NCI-H1092 treated with DMSO at 0.1 percent for 48 hours (cell line): Measurements from ENCODE around the gene UBL4A.

Source experiments
- DNase-seq: peaks from one replicate; lab custom pipeline; 2025; lab: John Stamatoyannopoulos, UW

Gene UBL4A

DNA sequence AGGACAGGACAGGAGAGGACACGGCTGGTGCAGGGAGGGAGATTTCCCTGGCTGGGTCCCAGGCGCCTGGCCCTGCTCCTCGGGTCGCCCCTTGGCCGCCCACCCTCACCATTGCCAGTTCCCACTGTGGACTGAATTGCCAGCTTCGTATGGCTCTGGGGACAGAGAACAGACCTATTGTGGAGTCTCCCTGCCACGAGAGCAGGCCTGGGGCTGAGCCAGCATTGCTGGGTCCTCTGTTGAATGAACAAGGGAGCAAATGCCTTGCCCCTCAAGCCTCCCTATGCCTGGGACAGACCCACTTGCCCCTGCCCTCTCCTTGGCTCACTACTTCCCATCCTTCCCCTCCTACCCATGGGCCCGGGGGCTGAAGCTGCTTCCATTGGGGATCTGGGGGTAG, 24.0 kb downstream of the UBL4A start:
- DNase-seq, result no peak

DNA sequence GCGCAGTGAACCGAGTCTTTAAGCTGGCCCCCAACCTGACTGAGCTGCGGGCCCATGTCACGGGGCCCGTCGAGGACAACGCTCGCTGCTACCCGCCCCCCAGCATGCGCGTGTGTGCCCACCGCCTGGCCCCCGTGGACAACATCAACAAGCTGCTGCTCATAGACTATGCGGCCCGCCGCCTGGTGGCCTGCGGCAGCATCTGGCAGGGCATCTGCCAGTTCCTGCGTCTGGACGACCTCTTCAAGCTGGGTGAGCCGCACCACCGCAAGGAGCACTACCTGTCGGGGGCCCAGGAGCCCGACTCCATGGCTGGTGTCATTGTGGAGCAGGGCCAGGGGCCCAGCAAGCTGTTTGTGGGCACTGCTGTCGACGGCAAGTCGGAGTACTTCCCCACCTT, 26.1 kb downstream of the UBL4A start:
- DNase-seq, result no peak

DNA sequence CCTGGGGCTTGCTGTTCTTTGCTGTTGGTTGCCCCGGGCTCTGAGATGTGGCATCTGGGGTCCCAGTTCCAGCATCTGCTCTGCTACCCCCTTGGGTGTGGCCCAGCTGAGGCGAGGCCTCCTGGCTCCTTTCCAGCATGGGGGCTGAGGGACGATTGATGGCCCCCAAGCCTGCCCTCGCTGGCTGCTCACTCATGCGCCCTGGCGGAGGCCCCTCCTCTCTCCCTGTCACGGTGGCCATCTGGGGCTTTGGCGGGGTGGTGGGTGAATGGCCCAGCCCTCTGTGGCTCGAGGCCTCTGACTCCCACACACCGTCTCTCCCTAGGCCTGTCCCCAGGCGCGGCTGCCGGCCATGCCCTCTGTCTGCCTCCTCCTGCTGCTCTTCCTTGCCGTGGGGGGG, 26.6 kb downstream of the UBL4A start:
- no peak for DNase-seq

DNA sequence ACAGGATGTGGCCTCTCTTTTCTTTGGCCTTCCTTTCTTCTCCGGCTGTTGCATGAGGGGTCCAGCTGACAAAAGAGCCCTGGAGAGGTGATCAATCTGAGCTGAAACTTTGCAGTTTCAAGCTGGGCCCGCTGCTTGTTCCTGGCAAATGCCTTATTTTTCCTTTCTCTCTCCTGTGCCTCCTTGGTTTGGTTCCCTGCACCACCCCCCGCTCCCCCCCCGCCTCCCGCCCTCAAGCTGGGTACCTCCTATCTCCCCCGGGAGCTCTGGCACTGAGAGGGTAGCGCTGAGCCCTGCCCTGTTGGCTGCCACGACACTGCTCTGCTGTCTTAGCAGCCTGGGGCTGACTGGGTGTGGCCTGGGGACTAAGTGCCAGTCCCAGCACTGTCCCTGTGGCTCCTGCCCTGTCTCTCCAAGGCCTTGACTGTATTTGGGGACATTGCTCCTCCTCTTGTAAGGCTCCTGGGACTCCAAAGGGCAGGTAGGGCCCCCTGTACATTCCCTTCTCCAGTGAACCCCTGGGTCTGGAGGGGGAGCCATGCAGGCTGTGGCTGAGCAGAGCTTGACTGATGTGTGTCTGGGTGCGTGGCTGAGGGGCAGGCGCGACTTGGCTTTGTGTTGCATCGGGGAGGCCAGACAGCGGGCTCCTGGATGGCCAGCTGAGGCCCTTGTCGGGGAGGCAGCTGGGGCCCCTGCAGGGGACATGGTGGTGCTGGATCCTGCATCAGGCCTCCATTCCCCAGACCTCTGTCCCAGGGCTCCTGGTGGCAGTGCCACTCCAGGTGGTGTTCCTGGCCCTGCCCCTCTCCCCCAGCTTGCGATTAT, 27.2 kb downstream of the UBL4A start:
- DNase-seq, result peak; percentile 10

DNA sequence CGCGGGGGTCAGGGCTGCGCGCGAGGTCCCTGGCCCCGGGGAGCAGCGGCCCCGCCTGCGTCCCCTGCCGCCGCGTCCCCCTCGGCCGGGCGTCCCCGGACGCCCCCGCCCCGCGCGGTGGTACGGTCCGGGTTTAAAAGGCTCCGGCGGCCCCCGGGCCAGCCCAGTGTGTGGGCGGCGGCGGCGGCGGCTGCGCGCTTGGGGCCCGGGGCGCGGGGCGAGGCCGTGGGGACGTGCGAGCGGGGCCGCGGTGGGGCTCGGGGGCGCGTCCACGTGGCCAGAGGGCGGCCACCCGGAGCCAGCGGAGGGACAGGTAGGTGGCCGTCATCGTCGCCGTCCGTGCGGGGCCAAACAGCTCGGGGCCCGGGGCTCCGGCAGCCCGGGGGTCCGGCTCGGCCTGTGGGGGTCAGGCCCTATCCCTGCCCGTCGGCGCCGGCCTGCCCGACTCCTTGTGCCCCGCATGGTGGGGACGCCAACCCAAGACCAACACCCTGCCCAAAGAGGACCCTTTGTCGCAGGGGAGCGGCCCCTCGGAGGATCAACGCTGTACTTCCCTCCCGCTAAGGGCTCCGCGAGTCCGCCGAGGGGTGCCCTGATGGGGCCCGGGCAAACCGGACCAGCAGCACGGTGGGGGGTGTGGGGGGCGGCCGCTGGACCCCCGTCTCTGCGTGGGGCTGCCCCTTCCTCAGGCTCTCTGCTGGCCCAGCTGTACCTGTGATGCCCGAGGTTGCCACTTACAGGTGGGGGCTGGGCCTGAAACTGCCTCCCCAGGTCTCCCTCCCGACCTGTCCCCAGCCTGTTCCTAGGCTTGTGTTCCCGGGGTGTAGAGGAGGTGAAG, 28.1 kb downstream of the UBL4A start, which contains the start of gene PLXNA3:
Gene PLXNA3, plus strand, starts transcription at position 166 of the 838 bp plus-strand sequence. CDS start 1,903 bp downstream, outside the sequence.
- DNase-seq, result no peak

DNA sequence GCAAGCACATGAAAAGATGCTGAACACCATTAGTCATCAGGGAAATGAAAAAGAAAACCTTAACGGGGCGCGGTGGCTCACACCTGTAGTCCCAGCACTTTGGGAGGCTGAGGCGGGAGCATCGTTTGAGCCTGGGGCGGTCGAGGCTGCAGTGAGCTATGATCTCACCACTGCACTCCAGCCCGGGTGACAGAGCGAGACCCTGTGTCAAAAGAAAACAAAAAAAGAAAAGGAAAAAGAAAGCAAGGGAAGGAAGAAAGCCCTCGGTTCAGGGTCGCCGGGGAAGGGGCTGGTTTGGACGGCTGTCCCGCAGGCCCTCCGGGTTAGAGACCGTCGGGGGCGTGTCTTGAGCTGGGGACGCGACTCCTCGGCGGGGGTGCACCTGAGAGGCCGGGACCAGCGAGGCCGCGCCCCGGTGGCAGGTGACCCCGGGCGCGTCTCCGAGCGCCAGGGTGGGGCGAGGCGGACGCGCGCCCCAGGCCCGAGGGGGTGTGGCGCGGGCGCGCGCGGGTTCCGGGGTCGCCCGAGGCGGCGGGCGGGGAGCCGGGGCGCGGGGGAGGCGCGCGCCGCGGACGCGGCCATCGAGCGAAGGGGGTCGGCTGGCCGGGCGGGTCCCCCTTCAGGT, 28.8 kb downstream of the UBL4A start:
- DNase-seq, result peak; percentile 26

DNA sequence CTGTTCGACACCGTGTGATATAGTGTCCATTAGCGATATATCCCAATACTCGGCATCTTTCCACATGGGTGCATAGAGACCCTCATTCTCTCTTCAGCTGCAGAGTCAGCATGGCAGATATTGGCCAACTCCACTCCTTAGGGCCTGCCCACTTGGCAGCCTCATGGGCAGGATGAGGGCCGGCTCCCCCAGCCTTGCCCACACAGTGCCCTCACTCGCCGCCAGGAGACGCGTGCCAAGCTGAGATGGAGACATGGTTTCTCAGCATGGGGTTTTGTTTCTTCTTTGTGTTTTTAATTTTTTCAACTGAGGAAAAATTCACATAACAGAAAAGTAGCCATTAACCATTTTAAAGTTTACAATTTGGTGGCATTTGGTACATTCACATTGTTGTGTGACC, 33.6 kb downstream of the UBL4A start:
- DNase-seq, result no peak

DNA sequence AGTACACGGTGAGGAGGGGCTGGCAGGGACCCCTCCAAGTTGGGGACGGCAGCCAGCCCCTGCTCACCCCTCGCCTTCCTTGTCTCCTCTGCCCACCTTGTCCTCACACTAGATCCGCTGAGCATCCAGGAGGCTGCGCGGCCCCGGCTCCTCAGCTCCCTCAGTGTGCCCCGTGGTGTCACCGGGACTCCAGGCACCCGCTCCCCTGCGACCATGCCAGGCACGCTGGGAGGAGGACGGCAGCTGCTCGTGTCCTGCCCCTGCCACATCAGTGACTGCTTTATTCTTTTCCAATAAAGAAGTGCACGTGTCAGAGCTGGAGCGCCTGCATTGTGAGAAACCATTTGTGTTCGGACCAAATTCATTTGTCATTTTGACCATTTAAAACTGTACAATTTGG, 36.1 kb downstream of the UBL4A start:
- DNase-seq, result no peak

DNA sequence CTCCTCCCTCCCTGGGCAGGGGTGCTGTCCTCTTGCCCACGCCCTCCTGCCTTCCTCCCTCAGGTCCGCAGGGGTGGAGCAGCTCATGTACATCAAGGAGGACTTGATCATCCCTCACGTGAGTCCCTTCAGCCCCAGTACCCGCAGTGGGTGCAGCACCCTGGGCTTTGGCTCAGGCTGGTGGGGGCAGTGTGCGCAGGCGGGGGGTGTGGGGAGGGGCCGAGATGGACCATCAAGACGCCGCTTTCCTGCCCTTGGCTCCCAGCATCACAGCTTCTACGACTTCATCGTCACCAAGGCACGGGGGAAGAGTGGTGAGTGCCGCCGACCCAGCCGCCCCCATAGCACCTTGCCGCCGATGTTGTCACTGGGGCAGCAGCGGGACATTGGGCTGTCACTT, 36.8 kb downstream of the UBL4A start:
- no peak for DNase-seq

DNA sequence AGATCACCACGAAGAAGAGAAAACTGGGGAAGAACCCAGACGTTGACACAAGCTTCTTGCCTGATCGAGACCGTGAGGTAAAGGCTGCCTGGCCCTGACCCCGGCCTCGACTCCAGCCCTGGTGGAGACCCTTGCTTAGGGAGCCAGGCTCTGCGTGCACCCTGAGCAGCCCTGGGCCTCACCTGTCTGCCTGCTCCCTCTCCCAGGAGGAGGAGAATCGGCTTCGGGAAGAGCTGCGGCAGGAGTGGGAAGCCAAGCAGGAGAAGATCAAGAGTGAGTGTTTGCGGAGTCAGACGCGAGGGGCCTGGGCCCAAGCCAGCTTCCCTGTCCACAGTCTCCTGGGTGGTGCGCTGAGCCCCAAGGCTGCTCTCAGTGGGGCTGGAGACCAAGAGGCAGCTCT, 37.9 kb downstream of the UBL4A start:
- no peak for DNase-seq

DNA sequence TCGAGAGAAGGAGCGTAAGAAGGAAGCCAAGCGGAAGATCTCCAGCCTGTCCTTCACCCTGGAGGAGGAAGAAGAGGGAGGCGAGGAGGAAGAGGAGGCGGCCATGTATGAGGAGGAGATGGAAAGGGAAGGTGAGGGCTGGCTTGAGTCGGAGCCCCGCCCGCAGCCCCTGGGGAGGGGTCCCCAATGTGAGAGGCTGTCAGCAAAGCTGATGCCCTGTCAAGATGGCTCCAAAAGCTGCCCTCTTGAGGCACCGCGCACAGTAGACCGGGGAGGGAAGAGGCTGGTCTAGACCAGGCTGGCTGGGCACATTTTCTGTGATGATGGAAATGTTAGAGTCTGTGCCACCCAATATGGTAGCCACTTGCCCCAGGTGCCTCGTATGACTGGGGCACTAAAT, 40.0 kb downstream of the UBL4A start:
- no peak for DNase-seq

DNA sequence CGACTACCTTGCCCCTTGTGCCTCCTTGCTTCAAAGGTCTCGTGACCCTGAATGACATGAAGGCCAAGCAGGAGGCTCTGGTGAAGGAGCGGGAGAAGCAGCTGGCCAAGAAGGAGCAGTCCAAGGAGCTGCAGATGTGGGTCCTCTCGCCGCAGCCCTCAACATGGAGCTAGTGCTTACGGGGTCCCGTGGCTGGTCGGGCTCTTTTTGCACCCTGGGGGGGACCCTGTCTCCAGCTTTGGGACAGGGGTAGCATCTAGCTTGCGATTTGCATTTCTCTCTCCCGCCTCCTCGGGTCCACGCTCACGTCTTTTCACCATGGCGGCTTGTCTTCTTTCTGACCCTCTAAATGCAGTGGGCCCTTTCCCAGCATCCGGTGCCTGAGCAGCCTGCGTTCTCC, 40.6 kb downstream of the UBL4A start:
- DNase-seq, result no peak

DNA sequence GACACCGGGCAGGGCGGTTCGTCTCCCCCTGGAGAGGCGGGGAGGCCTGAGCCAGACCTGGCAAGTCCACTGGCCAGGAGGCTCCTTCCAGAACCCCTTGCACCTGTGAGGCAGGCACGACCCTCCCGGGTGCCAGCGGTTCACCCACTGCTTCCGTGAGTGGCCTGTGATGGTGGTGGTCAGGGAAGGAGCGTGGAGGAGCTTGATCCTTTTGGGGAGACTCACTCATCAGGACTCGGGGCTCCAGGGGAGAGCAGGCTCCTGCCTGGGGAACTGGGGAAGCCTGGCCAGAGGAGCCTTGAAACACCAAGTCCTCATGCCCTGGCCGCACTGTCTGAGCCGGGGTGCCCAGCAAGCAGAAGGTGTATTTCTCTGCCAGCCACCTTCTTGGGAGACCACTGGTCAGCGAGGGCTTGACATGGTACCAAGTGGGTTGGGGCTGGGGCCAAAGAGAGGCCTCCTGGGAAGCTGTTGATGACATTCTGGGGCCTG, 41.6 kb downstream of the UBL4A start:
- no peak for DNase-seq

DNA sequence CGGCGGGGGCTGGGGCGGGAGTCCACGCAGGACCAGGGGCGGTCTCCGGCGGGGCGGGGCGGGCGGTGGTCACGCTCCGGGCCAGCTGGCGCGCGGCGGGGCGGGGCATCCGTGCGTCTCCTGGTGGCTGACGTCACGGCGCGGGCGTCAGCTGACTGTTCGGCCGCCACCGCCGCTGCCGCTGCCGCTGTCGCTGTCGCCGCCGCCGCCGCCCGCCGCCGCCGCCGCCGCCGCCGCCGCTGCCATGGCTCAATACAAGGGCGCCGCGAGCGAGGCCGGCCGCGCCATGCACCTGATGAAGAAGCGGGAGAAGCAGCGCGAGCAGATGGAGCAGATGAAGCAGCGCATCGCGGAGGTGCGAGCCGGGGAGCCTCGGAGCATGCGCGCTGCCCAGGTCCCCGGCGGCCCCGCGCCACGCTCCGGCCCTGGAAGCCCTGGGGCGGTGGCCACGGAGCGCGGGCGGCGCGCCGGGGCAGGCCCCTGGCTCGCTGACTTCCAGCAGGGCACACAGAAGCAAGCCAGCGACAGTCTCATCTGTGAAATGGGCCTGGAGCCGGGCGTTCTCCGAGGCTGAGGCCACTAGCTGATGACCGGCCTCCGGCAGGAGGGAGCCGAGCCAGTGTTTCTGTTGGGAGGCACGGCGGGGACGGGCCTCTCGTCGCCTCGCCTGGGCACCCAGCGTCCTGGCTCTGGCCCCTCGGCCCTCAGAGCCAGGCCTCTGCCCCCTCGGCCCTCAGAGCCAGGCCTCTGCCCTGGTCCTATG, 42.2 kb downstream of the UBL4A start, which contains the start of gene FAM50A:
Gene FAM50A, plus strand, starts transcription at position 150 of the 763 bp plus-strand sequence. Its CDS starts 95 bp downstream, at position 245.
- peak; percentile 68 for DNase-seq

DNA sequence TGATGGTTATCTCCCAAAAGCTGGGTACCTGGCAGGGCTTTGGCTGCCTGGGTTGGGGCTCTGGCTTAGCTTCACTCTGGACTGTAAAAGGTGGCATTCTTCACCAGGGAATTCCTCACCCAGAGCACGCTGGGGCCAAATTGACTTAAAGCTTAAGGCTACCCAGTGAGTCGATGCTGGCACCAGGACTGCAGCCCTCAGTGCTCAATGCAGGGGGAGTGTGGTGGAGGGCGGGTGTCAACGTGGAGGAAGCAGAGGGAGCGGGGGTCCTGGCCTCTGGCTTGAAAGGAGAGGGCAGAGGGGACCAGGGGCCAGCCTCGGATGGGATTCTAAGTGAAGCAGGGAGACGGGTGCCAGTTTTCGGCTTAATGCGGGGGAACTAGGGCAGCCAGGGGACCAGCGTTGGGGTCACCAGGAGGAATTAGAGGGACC, 42.9 kb downstream of the UBL4A start:
- no peak for DNase-seq

DNA sequence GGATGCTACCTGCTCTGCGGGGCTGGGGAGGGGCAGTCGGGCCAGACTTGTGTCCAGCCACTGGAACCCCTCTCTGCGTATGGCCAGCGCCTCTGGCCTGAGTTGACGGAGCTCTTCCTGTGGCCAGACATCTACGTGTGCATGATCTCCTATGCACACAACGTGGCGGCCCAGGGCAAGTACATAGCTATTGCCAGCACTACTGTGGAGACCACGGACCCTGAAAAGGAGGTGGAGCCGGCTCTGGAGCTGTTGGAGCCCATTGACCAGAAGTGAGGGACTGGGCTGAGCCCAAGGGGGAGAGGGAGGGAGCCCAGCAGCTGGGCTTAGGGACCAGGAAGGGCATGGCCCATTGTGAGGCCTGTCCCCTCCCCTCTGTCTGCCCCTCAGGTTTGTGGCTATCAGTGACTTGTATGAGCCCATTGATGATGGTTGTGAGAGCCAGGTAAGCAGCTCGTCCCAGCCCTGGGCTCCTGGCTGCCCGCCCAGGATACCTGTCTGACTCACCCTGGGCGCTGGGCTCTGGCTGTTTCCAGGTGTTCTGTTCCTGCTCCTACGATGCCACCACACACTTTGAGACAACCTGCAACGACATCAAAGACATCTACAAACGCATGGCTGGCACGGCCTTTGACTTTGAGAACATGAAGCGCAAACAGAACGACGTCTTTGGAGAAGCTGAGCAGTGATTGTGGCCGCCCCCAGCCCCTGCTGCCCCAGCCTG, 44.3 kb downstream of the UBL4A start:
- DNase-seq, result no peak

DNA sequence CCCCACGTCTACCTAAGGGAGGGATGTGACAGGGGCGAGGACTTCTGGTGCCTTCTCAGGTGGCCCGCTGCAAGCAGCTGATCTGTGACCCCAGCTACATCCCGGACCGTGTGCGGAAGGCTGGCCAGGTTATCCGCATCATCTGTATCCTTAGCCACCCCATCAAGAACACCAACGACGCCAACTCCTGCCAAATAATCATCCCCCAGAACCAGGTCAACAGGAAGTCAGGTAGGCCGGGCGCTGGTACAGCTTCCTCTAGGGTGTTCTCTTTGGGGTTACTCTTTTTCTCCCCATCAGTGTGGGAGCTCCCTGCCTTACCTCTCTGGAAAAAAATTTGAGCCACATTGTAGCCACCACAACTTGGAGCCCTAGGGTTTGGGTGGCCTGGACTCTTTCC, 44.9 kb downstream of the UBL4A start:
- DNase-seq, result no peak

DNA sequence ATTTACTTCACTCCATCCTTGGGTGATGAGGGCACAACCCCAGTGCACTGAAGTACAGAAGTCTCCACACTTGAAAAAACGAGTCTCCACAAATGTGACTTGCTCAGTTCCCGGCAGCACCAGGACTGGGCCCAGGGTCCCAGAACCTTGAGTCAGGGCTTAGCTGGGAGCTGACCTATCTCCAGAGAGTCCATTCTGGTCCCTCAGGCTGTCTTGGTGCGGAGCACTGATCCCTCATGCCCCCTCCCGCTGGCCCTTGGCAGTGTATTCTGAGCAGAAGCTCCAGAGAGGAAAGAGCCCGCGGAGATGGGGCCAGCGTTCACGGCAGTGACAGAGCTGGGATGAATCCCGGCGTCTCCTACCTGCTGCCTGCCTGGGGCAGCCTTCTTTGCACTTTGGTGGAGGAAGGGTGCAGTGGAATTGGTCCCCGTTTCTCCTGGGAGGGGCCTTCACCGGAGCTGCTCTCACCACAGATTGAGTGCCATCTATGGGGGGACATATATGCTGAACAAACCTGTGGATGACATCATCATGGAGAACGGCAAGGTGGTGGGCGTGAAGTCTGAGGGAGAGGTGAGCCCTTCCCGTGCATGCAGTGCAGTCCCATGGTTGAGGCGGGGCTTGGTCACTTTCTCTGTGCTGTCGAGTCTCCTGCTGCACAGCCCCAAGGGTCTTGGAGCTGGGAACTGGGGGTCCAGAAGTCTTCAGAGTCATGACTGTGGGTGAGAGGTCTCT, 45.6 kb downstream of the UBL4A start:
- DNase-seq, result no peak

DNA sequence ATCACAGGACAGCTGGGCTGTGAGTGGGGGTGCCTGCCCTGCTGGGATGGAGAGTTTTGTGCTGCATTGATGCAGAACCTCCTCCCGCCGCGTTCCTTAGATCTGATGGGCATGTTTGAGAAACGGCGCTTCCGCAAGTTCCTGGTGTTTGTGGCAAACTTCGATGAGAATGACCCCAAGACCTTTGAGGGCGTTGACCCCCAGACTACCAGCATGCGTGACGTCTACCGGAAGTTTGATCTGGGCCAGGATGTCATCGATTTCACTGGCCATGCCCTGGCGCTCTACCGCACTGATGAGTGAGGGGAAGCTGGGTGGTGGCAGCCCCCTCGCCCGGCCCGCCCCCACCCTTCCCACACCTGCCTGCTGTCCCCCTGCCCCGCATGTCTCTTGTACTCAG, 46.6 kb downstream of the UBL4A start:
- no peak for DNase-seq
